HEK293 (cell line): ENCODE data around the gene LAMA5.

Source experiments
- CTCF ChIA-PET: fragments of 350-600 bp; formaldehyde crosslinking; extraction: SDS; loops from one replicate; lab custom pipeline; 2021; ENCODE audit warnings: antibody characterized with exemption; lab: Yijun Ruan, JAX
- POLR2A ChIA-PET: fragments of 300-600 bp; formaldehyde crosslinking; extraction: SDS; loops from one replicate; lab custom pipeline; 2020; ENCODE audit warnings: antibody characterized with exemption, inconsistent platforms; lab: Yijun Ruan, JAX
- H3K27ac ChIP-seq: fragments of 200-500 bp; sonication (Bioruptor generic); 2 replicates; pipeline ENCODE4 v1.5.1; 2014; ENCODE audit warnings: low read depth, low read length, control low read depth, inconsistent platforms; ENCODE audit errors: extremely low read depth
- H3K36me3 ChIP-seq, 2 experiments: fragments of 200-500 bp in 1 of 2; sonication (Bioruptor generic) in 1 of 2; 1 replicate in 1 of 2; 2 replicates in 1 of 2; pipeline ENCODE4 v1.5.1; 2014 to 2017; ENCODE audit warnings: inconsistent platforms in 2 of 2, low read length in 2 of 2; ENCODE audit not compliant: control insufficient read depth in 2 of 2, insufficient read depth in 1 of 2
- H3K4me1 ChIP-seq: fragments of 200-500 bp; sonication (Bioruptor generic); 2 replicates; pipeline ENCODE4 v1.5.1; 2014; ENCODE audit warnings: mild to moderate bottlenecking, low read length, inconsistent platforms; ENCODE audit not compliant: control insufficient read depth, insufficient read depth
- H3K4me3 ChIP-seq: 2 replicates; pipeline ENCODE4 v1.5.1; 2011; ENCODE audit warnings: low read depth, mild to moderate bottlenecking, control low read depth, low read length, moderate library complexity
- H3K9me3 ChIP-seq: fragments of 200-500 bp; sonication (Bioruptor generic); 2 replicates; pipeline ENCODE4 v1.5.1; 2014; ENCODE audit warnings: low read depth, low read length, inconsistent platforms; ENCODE audit not compliant: control insufficient read depth, insufficient read depth
- BCL11A ChIP-seq: fragments of 450-650 bp; formaldehyde crosslinking; IDR thresholded peaks from 2 replicates; pipeline ENCODE4 v1.5.1; 2016; ENCODE audit warnings: low read depth, missing biosample characterization, missing genetic modification characterization
- IKZF3 ChIP-seq: fragments of 450-650 bp; IDR thresholded peaks from 2 replicates; pipeline ENCODE4 v1.5.0; 2018; ENCODE audit warnings: missing biosample characterization, mild to moderate bottlenecking, missing genetic modification characterization, moderate library complexity
- OSR2 ChIP-seq: fragments of 450-650 bp; formaldehyde crosslinking; IDR thresholded peaks from 2 replicates; pipeline ENCODE4 v1.5.1; 2016; ENCODE audit warnings: missing biosample characterization, missing genetic modification characterization
- PRDM1 ChIP-seq: fragments of 450-650 bp; formaldehyde crosslinking; IDR thresholded peaks from 2 replicates; pipeline ENCODE4; 2016; ENCODE audit warnings: missing biosample characterization, missing genetic modification characterization
- ZBTB1 ChIP-seq: fragments of 450-650 bp; formaldehyde crosslinking; IDR thresholded peaks from 2 replicates; pipeline ENCODE4 v1.5.1; 2016; ENCODE audit warnings: missing biosample characterization, missing genetic modification characterization
- ZFP69B ChIP-seq: fragments of 450-650 bp; formaldehyde crosslinking; IDR thresholded peaks from 2 replicates; pipeline ENCODE4 v1.5.1; 2016; ENCODE audit warnings: missing biosample characterization, missing genetic modification characterization
- ZNF148 ChIP-seq: fragments of 450-650 bp; formaldehyde crosslinking; IDR thresholded peaks from 2 replicates; pipeline ENCODE4 v1.5.0; 2017; ENCODE audit warnings: missing biosample characterization, missing genetic modification characterization, borderline replicate concordance
- ZNF175 ChIP-seq: fragments of 450-650 bp; formaldehyde crosslinking; IDR thresholded peaks from 2 replicates; pipeline ENCODE4 v1.5.1; 2016; ENCODE audit warnings: missing biosample characterization, missing genetic modification characterization
- ZNF26 ChIP-seq: fragments of 450-650 bp; formaldehyde crosslinking; IDR thresholded peaks from 2 replicates; pipeline ENCODE4 v1.5.1; 2016; ENCODE audit warnings: missing biosample characterization, missing genetic modification characterization
- ZNF280D ChIP-seq: fragments of 450-650 bp; formaldehyde crosslinking; IDR thresholded peaks from 2 replicates; pipeline ENCODE4 v1.5.1; 2016; ENCODE audit warnings: missing biosample characterization, missing genetic modification characterization
- ZNF433 ChIP-seq: fragments of 450-650 bp; formaldehyde crosslinking; IDR thresholded peaks from 2 replicates; pipeline ENCODE4 v1.5.1; 2016; ENCODE audit warnings: missing biosample characterization, missing genetic modification characterization, low read depth
- ZNF514 ChIP-seq: fragments of 450-650 bp; formaldehyde crosslinking; IDR thresholded peaks from 2 replicates; pipeline ENCODE4 v1.5.1; 2016; ENCODE audit warnings: missing biosample characterization, missing genetic modification characterization
- ZNF518A ChIP-seq: fragments of 450-650 bp; formaldehyde crosslinking; conservative IDR thresholded peaks from 2 replicates; pipeline ENCODE4 v1.5.1; 2016; ENCODE audit warnings: low read depth, missing biosample characterization, missing genetic modification characterization
- ZNF549 ChIP-seq: fragments of 450-650 bp; IDR thresholded peaks from 2 replicates; pipeline ENCODE4 v1.5.1; 2018; ENCODE audit warnings: missing biosample characterization, missing genetic modification characterization, mild to moderate bottlenecking, inconsistent platforms, moderate library complexity
- ZNF560 ChIP-seq: fragments of 450-650 bp; formaldehyde crosslinking; IDR thresholded peaks from 2 replicates; pipeline ENCODE4 v1.5.1; 2017; ENCODE audit warnings: missing biosample characterization, missing genetic modification characterization, borderline replicate concordance
- ZNF561 ChIP-seq: fragments of 450-650 bp; IDR thresholded peaks from 2 replicates; pipeline ENCODE4 v1.5.1; 2018; ENCODE audit warnings: missing biosample characterization, missing genetic modification characterization, borderline replicate concordance
- ZNF626 ChIP-seq: fragments of 450-650 bp; sonication (Bioruptor Pico); formaldehyde crosslinking; IDR thresholded peaks from 2 replicates; pipeline ENCODE4 v1.5.1; 2018; ENCODE audit warnings: missing biosample characterization, missing genetic modification characterization, inconsistent platforms
- ZNF76 ChIP-seq: fragments of 450-650 bp; formaldehyde crosslinking; IDR thresholded peaks from 2 replicates; pipeline ENCODE4; 2016; ENCODE audit warnings: low read depth, missing biosample characterization, missing genetic modification characterization, borderline replicate concordance
- ZNF843 ChIP-seq: fragments of 450-650 bp; formaldehyde crosslinking; IDR thresholded peaks from 2 replicates; pipeline ENCODE4 v1.5.1; 2016; ENCODE audit warnings: missing biosample characterization, missing genetic modification characterization

The LAMA5 gene

GRCh38 chr20:62394248-62395245, 27.4 kb upstream of the LAMA5 start:
- Histone ChIP-seq H3K9me3 (no peaks in the 10 kb centered on the region), H3K27ac (no peak overlapping the region), H3K4me1 (no peaks in the 10 kb centered on the region), H3K36me3 (peaks cover 0 to 58% of the 10 kb centered on the region in 2 experiments; a peak in 2 of 3 replicates), H3K4me3 (no peak overlapping the region)
- CTCF ChIA-PET: interaction anchor here (0.7 to 2.1 kb wide), 2 partner anchors 15 to 96 kb away, joined by 3 to 5 read pairs; no protein-coding TSS in a partner anchor
- no peak for TF ChIP-seq ZNF280D (tag by site-specific recombination)
- no peak for TF ChIP-seq ZNF561
- no peak for TF ChIP-seq ZNF514 (tag by site-specific recombination)
- no peak for TF ChIP-seq ZNF26 (tag by site-specific recombination)
- POLR2A ChIA-PET: interaction anchor here (1.2 kb wide), 1 partner anchor 8 kb away, joined by 8 read pairs; the partner anchor contains the start of gene RPS21

- Histone ChIP-seq H3K36me3 (peaks cover 0 to 65% of the 10 kb centered on the region in 2 experiments; a peak in 2 of 3 replicates), H3K4me3 (no peak overlapping the region), H3K27ac (no peak overlapping the region), H3K9me3 (no peaks in the 10 kb centered on the region), H3K4me1 (no peaks in the 10 kb centered on the region)
- ChIA-PET CTCF (interaction anchor here (0.7 to 2.1 kb wide), 2 partner anchors 16 to 95 kb away, joined by 3 to 5 read pairs; no protein-coding TSS in a partner anchor), POLR2A (no interaction called here)
- no peak for TF ChIP-seq ZNF626 (tag by site-specific recombination)
- no peak for TF ChIP-seq ZNF148 (tag by site-specific recombination)
- no peak for TF ChIP-seq ZNF549 (tag by site-specific recombination)
- no peak for TF ChIP-seq ZNF843 (tag by site-specific recombination)
- no peak for TF ChIP-seq BCL11A (tag by site-specific recombination)
- TF ChIP-seq OSR2 (tag by site-specific recombination): no peak
- TF ChIP-seq ZFP69B (tag by site-specific recombination): no peak
- TF ChIP-seq PRDM1 (tag by site-specific recombination): no peak
- no peak for TF ChIP-seq ZNF433 (tag by site-specific recombination)
- TF ChIP-seq ZNF560 (tag by site-specific recombination): no peak
- no peak for TF ChIP-seq ZBTB1 (tag by site-specific recombination)
- no peak for TF ChIP-seq IKZF3
- no peak for TF ChIP-seq ZNF76 (tag by site-specific recombination)
- no peak for TF ChIP-seq ZNF175 (tag by site-specific recombination)
- TF ChIP-seq ZNF518A (tag by site-specific recombination): no peak
These were observed 26.7 kb upstream of the LAMA5 start for GRCh38 chr20:62393830-62394229.
